CD14-positive monocyte (primary cell): ENCODE results near the gene TRIM62. TPM values are rescaled to one million over a fixed set of nuclear protein-coding genes. Genes with fewer than 3 reads are reported as not detected.

Source experiments
- DNase-seq, 3 donors: peaks; one replicate each; pipeline ENCODE4 v3.0.0-alpha.2; 2011 to 2022
- H2AFZ ChIP-seq: 2 replicates; pipeline ENCODE4 v1.6.0; 2012; ENCODE audit warnings: mild to moderate bottlenecking, low read depth, low read length, inconsistent platforms; ENCODE audit not compliant: insufficient read depth, poor library complexity, severe bottlenecking
- H3K27ac ChIP-seq, 2 donors: 1 replicate in 1 of 2; 2 replicates in 1 of 2; pipeline ENCODE4 v1.5.1; 2012 to 2013; ENCODE audit warnings: low read length in 2 of 2, control low read depth in 1 of 2, inconsistent platforms in 1 of 2, low read depth in 1 of 2, mild to moderate bottlenecking in 1 of 2
- H3K27me3 ChIP-seq, 2 donors: one replicate each; pipeline versions ENCODE4 v1.6.0 to v1.6.1; 2011 to 2013; ENCODE audit warnings: low read length in 2 of 2; ENCODE audit not compliant: control insufficient read depth in 2 of 2, insufficient read depth in 2 of 2
- H3K36me3 ChIP-seq, 2 donors: replicated peaks in 1 of 2; 1 replicate in 1 of 2; 2 replicates in 1 of 2; pipeline versions ENCODE4 v1.5.1 to v1.6.1; 2012 to 2013; ENCODE audit warnings: low read length in 2 of 2, control low read depth in 1 of 2, inconsistent platforms in 1 of 2, mild to moderate bottlenecking in 1 of 2; ENCODE audit not compliant: insufficient read depth in 2 of 2, control insufficient read depth in 1 of 2
- H3K4me1 ChIP-seq, 2 donors: 1 replicate in 1 of 2; 2 replicates in 1 of 2; pipeline versions ENCODE4 v1.5.1 to v1.6.1; 2012 to 2013; ENCODE audit warnings: low read length in 2 of 2, control low read depth in 1 of 2, inconsistent platforms in 1 of 2, mild to moderate bottlenecking in 1 of 2, moderate library complexity in 1 of 2; ENCODE audit not compliant: insufficient read depth in 2 of 2, control insufficient read depth in 1 of 2
- H3K4me2 ChIP-seq: replicated peaks from 2 replicates; pipeline ENCODE3; 2012; ENCODE audit warnings: low read length, moderate library complexity, mild to moderate bottlenecking; ENCODE audit not compliant: poor library complexity, severe bottlenecking; ENCODE audit errors: extremely low read depth
- H3K4me3 ChIP-seq, 3 experiments: fragments of 200-600 bp in 1 of 3; sonication (generic) in 1 of 3; replicated peaks in 1 of 3; 1 replicate in 2 of 3; 2 replicates in 1 of 3; pipeline ENCODE4 v1.5.1; 2011 to 2013; ENCODE audit warnings: low read length in 3 of 3, mild to moderate bottlenecking in 3 of 3, control low read depth in 2 of 3, low read depth in 2 of 3, inconsistent platforms in 1 of 3, moderate library complexity in 1 of 3
- H3K79me2 ChIP-seq: 2 replicates; pipeline ENCODE4 v1.6.0; 2012; ENCODE audit warnings: mild to moderate bottlenecking, control low read depth, inconsistent platforms, low read length, moderate library complexity; ENCODE audit not compliant: insufficient read depth
- H3K9ac ChIP-seq: 2 replicates; pipeline ENCODE4 v1.6.0; 2017; ENCODE audit warnings: low read length, mild to moderate bottlenecking; ENCODE audit not compliant: insufficient read depth, poor library complexity, severe bottlenecking
- H3K9me3 ChIP-seq, 2 donors: replicated peaks in 1 of 2; 1 replicate in 1 of 2; 2 replicates in 1 of 2; pipeline versions ENCODE4 v1.5.1 to v1.6.1; 2012 to 2013; ENCODE audit warnings: low read length in 2 of 2, control low read depth in 1 of 2; ENCODE audit not compliant: control insufficient read depth in 1 of 2, insufficient read depth in 1 of 2
- H4K20me1 ChIP-seq: 2 replicates; pipeline ENCODE4 v1.6.0; 2012; ENCODE audit warnings: mild to moderate bottlenecking, low read length, control low read depth, moderate library complexity; ENCODE audit not compliant: insufficient read depth
- H3K27ac Mint-ChIP-seq, 7 donors: one replicate each; pipeline ENCODE4 v1.8.0; 2020; ENCODE audit warnings: mild to moderate bottlenecking in 7 of 7, mixed read lengths in 7 of 7, moderate library complexity in 6 of 7, inconsistent platforms in 2 of 7
- H3K27me3 Mint-ChIP-seq, 3 donors: one replicate each; pipeline ENCODE4 v1.8.0; 2021 to 2022; ENCODE audit warnings: low read depth in 3 of 3, mild to moderate bottlenecking in 3 of 3, mixed read lengths in 3 of 3, moderate library complexity in 3 of 3, inconsistent platforms in 1 of 3
- H3K36me3 Mint-ChIP-seq, 2 donors: one replicate each; pipeline ENCODE4 v1.8.0; 2020; ENCODE audit warnings: mixed read lengths in 2 of 2, inconsistent platforms in 1 of 2, mild to moderate bottlenecking in 1 of 2
- H3K4me1 Mint-ChIP-seq: one replicate; pipeline ENCODE4 v1.8.0; 2020; ENCODE audit warnings: mild to moderate bottlenecking, mixed read lengths
- H3K4me3 Mint-ChIP-seq, 2 donors: one replicate each; pipeline ENCODE4 v1.8.0; 2020; ENCODE audit warnings: mild to moderate bottlenecking in 2 of 2, mixed read lengths in 2 of 2, moderate library complexity in 1 of 2
- H3K9me3 Mint-ChIP-seq, 7 donors: one replicate each; pipeline ENCODE4 v1.8.0; 2020 to 2022; ENCODE audit warnings: mixed read lengths in 7 of 7, mild to moderate bottlenecking in 6 of 7, moderate library complexity in 6 of 7, inconsistent platforms in 2 of 7
- WGBS: methylation state at CpG from one replicate; pipeline ENCODE4 v1.1.5; 2013; ENCODE audit warnings: missing lambda C conversion rate; ENCODE audit not compliant: insufficient coverage; 5-methylcytosine and 5-hydroxymethylcytosine counted together
- intact Hi-C, 2 donors: fragments of 100-400 bp; cut with micrococcal nuclease; formaldehyde crosslinking; loops; one replicate each; pipeline versions ENCODE4 v1.15.0 to v1.15.1; 2023
- polyA plus RNA-seq, 3 donors: library from polyadenylated mRNA; depleted of rRNA in 1 of 3; unstranded in 2 of 3; stranded (reverse) in 1 of 3; fragments of 300-500 nt in 2 of 3; fragments of >200 nt in 1 of 3; fragmentation: Illumina TruSeq in 2 of 3; gene quantifications; 1 replicate in 2 of 3; 2 replicates in 1 of 3; pipeline ENCODE4 v1.2.3, GENCODE V29; 2012 to 2021
- TF ChIP-seq, protein P1 (sequence below): fragments of 200-600 bp; IDR thresholded peaks from one replicate; pipeline ENCODE4 v1.8.0; 2022; ENCODE audit warnings: antibody characterized with exemption, mild to moderate bottlenecking

TRIM62 gene
- polyA plus RNA-seq, 3 donors: 1.7 to 8.1 (median 2.1) TPM

DNA sequence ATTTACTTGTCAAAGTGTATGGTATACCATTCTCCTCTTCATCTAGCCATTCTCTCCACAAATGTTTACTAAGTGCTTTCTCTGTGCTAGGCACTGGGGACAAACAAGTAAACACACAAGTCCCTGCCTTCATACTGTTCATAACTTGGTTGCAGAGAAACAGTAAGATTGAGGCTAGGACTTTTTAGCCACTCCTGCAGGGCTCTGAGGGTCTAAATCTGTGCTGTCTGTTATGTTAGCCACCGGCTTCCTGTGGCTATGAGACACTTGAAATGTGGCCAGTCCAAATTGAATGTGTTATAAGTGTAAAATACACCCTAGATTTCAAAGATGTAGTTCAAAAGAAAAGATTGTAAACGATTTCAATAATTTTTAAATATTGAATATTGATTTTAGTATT is 50.7 kb downstream of the TRIM62 start:
- TF ChIP-seq, protein P1, sequence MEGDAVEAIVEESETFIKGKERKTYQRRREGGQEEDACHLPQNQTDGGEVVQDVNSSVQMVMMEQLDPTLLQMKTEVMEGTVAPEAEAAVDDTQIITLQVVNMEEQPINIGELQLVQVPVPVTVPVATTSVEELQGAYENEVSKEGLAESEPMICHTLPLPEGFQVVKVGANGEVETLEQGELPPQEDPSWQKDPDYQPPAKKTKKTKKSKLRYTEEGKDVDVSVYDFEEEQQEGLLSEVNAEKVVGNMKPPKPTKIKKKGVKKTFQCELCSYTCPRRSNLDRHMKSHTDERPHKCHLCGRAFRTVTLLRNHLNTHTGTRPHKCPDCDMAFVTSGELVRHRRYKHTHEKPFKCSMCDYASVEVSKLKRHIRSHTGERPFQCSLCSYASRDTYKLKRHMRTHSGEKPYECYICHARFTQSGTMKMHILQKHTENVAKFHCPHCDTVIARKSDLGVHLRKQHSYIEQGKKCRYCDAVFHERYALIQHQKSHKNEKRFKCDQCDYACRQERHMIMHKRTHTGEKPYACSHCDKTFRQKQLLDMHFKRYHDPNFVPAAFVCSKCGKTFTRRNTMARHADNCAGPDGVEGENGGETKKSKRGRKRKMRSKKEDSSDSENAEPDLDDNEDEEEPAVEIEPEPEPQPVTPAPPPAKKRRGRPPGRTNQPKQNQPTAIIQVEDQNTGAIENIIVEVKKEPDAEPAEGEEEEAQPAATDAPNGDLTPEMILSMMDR: no peak
- peaks cover 0 to 2% (median 0%) of the 10 kb centered on the region in 7 donors for H3K9me3 Mint-ChIP-seq
- Histone ChIP-seq H3K4me3 (no peak overlapping the region), H3K4me1 (peaks cover 13 to 23% of the 10 kb centered on the region in 2 donors), H4K20me1 (no peaks in the 10 kb centered on the region), H3K9ac (no peak overlapping the region), H3K4me2 (no peak overlapping the region), H3K27me3 (no peaks in the 10 kb centered on the region), H3K36me3 (no peaks in the 10 kb centered on the region), H3K27ac (no peak overlapping the region), H3K79me2 (no peaks in the 10 kb centered on the region), H2AFZ (no peak overlapping the region), H3K9me3 (no peaks in the 10 kb centered on the region)
- WGBS: no CpG with 5 or more reads among the region's 2 CpGs
- no peak overlapping the region for H3K27ac Mint-ChIP-seq
- intact Hi-C loops: no loop called here
- H3K4me1 Mint-ChIP-seq: peaks cover 30% of the 10 kb centered on the region
- DNase-seq: no peak
- peaks cover 0 to 3% of the 10 kb centered on the region in 2 donors for H3K36me3 Mint-ChIP-seq
- no peak overlapping the region for H3K4me3 Mint-ChIP-seq
- H3K27me3 Mint-ChIP-seq: peaks cover 0 to 2% (median 0%) of the 10 kb centered on the region in 3 donors

DNA sequence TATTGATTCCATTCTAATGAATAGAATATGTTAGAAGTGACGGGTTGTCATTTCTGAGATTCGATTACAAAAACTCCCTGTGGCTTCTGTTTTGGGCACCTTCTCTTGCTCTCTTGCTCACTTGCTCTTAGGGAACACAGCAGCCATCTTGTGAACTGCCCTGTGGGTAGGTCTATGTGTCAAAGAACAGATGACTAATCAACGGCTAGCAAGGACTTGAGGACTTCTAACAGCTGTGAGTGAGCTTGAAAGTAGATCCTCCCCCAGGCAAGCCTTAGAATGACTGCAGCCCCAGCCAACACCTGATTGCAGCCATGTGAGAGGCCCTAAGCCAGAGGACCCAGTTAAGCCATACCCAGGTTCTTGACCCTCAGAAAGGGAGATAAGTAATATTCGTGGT is 51.5 kb downstream of the TRIM62 start:
- intact Hi-C loops: no loop called here
- H3K4me3 Mint-ChIP-seq: no peak overlapping the region

More for the DNA sequence above, 51.5 kb downstream of the TRIM62 start:
- no peak overlapping the region for H3K4me2 ChIP-seq
- peaks cover 1 to 6% of the 10 kb centered on the region in 2 donors for H3K36me3 Mint-ChIP-seq
- no peak overlapping the region for H3K27ac ChIP-seq
- H3K36me3 ChIP-seq: no peaks in the 10 kb centered on the region
- H3K79me2 ChIP-seq: no peaks in the 10 kb centered on the region
- H4K20me1 ChIP-seq: no peaks in the 10 kb centered on the region
- TF ChIP-seq, protein P1: no peak
- H3K4me3 ChIP-seq: no peak overlapping the region
- H2AFZ ChIP-seq: no peak overlapping the region
- no peak overlapping the region for H3K9ac ChIP-seq
- H3K27ac Mint-ChIP-seq: no peak overlapping the region
- H3K9me3 ChIP-seq: no peaks in the 10 kb centered on the region
- H3K9me3 Mint-ChIP-seq: peaks cover 0 to 3% (median 0%) of the 10 kb centered on the region in 7 donors
- 81% methylated on average over 4 of the region's 4 CpGs for WGBS
- peaks cover 1 to 2% (median 2%) of the 10 kb centered on the region in 3 donors for H3K27me3 Mint-ChIP-seq
- peaks cover 28% of the 10 kb centered on the region for H3K4me1 Mint-ChIP-seq
- DNase-seq: peak in 1 of 3 donors; percentile 9
- H3K4me1 ChIP-seq: peaks cover 13 to 23% of the 10 kb centered on the region in 2 donors
- H3K27me3 ChIP-seq: no peaks in the 10 kb centered on the region
